ENCODE results near the gene AUTS2.

DNA sequence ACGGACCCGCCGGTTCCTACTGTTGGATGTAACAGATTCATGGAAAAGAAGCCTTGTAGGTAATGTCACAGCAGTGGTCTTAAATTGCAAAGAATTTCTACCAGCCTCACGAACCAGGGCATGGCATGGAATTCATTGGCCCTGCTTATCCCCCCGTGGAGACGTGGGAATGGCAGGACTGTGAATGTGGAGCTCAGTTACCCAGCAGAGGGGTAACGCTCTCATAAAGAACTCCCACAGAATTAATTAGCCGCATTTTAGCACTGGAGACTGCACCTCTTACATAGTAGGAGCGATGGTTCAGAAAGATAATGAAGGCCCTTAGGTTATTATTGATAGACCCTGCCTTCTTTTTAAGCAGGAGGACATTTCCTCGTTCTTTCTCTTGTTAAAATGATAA lies 715.4 kb downstream of the AUTS2 start:
- TF ChIP-seq YY1 (IDR thresholded peaks at IDR 0.05; ENCODE audit: insufficient read depth, insufficient read length) (no peak), ZNF274 (IDR thresholded peaks at IDR 0.05; ENCODE audit: low read depth, low read length) (no peak)
